GM18498 (cell line): ENCODE results near the gene RNF7.
A peak's percentile ranks its signal among the peaks of the same experiment; 100 is the strongest.
"Not testable (repeated sequence)": the region's sequence is repeated elsewhere in the genome, so short reads cannot be mapped to it uniquely, and the experiment has no call there.

Experiments
- ATAC-seq: cut with Tn5 transposase; IDR thresholded peaks from one replicate; pipeline ENCODE4 v1.9.1; 2021; ENCODE audit warnings: mild to moderate bottlenecking, moderate library complexity; ENCODE audit not compliant: unreplicated experiment

Gene RNF7

GRCh38 chr3:141777957-141778813 is 40.1 kb downstream of the RNF7 start:
- no peak for ATAC-seq

- no peak for ATAC-seq
Measured at GRCh38 chr3:141779667-141780066, 41.6 kb downstream of the RNF7 start.

GRCh38 chr3:141782386-141782932 is 44.4 kb downstream of the RNF7 start:
- ATAC-seq = no peak

GRCh38 chr3:141783632-141784031 is 45.5 kb downstream of the RNF7 start:
- ATAC-seq = no peak

- ATAC-seq = no peak
Measured at GRCh38 chr3:141784096-141784495, 46.0 kb downstream of the RNF7 start.

- ATAC-seq = no peak
Measured at GRCh38 chr3:141784531-141784930, 46.4 kb downstream of the RNF7 start.

GRCh38 chr3:141788149-141788548 is 50.1 kb downstream of the RNF7 start:
- no peak for ATAC-seq

- ATAC-seq = not testable (repeated sequence)
Measured at GRCh38 chr3:141788750-141789149, 50.7 kb downstream of the RNF7 start.

- ATAC-seq = no peak
Measured at GRCh38 chr3:141789281-141789680, 51.2 kb downstream of the RNF7 start.

GRCh38 chr3:141790171-141790570 is 52.1 kb downstream of the RNF7 start:
- ATAC-seq = no peak

GRCh38 chr3:141792495-141792894 is 54.4 kb downstream of the RNF7 start:
- no peak for ATAC-seq

GRCh38 chr3:141793476-141794260 is 55.6 kb downstream of the RNF7 start:
- no peak for ATAC-seq

GRCh38 chr3:141795276-141795675 is 57.2 kb downstream of the RNF7 start:
- ATAC-seq = no peak

- ATAC-seq = no peak
Measured at GRCh38 chr3:141795741-141796080, 57.6 kb downstream of the RNF7 start.

- ATAC-seq = peak; percentile 97
Measured at GRCh38 chr3:141796081-141796888, 58.2 kb downstream of the RNF7 start.
